Heart left ventricle (tissue), 16 donors: ENCODE measurements around the gene ZRANB1. TPM values are rescaled to one million over a fixed set of nuclear protein-coding genes. Genes with fewer than 3 reads are reported as not detected.

Experiments used
- ATAC-seq, 4 donors: fragments of 200-7000 bp; cut with Tn5 transposase; one replicate each; pipeline ENCODE4 v1.9.1; 2020 to 2022; ENCODE audit warnings: moderate library complexity in 4 of 4, mild to moderate bottlenecking in 3 of 4, moderate number of reproducible peaks in 1 of 4
- DNase-seq, 5 donors: peaks; one replicate each; pipeline ENCODE4 v3.0.0-alpha.2; 2020
- H3K27ac ChIP-seq, 12 donors: fragments of 200-600 bp; sonication (generic) in 4 of 12; one replicate each; pipeline versions ENCODE4 v1.5.0 to v1.8.0; 2016 to 2022; ENCODE audit warnings: mild to moderate bottlenecking in 2 of 12
- H3K27me3 ChIP-seq, 9 donors: fragments of 200-600 bp; sonication (generic) in 2 of 9; one replicate each; pipeline versions ENCODE4 v1.5.1 to v1.8.0; 2016 to 2022; ENCODE audit warnings: mild to moderate bottlenecking in 3 of 9
- H3K36me3 ChIP-seq, 9 donors: fragments of 200-600 bp; sonication (generic) in 2 of 9; one replicate each; pipeline versions ENCODE4 v1.5.0 to v1.8.0; 2018 to 2022; ENCODE audit warnings: mild to moderate bottlenecking in 2 of 9
- H3K4me1 ChIP-seq, 12 donors: fragments of 200-600 bp; sonication (generic) in 4 of 12; one replicate each; pipeline versions ENCODE4 v1.5.0 to v1.8.0; 2016 to 2022; ENCODE audit warnings: mild to moderate bottlenecking in 3 of 12
- H3K4me3 ChIP-seq, 12 donors: fragments of 200-600 bp; sonication (generic) in 4 of 12; one replicate each; pipeline versions ENCODE4 v1.5.0 to v1.8.0; 2017 to 2022; ENCODE audit warnings: mild to moderate bottlenecking in 9 of 12, moderate library complexity in 4 of 12
- H3K9me3 ChIP-seq, 12 donors: fragments of 200-600 bp; sonication (generic) in 4 of 12; one replicate each; pipeline versions ENCODE4 v1.5.0 to v1.8.0; 2016 to 2022; ENCODE audit warnings: mild to moderate bottlenecking in 1 of 12
- POLR2A ChIP-seq, 2 donors: fragments of 450-650 bp; IDR thresholded peaks; one replicate each; pipeline ENCODE4 v1.6.1; 2017; ENCODE audit warnings: antibody characterized with exemption in 2 of 2, mild to moderate bottlenecking in 2 of 2, moderate library complexity in 2 of 2
- WGBS, 4 donors: extraction: QIAGEN DNeasy Blood & Tissue Kit in 2 of 4; methylation state at CpG; one replicate each; pipeline versions ENCODE4 v1.1.5 to v1.1.7; 2013 to 2018; 5-methylcytosine and 5-hydroxymethylcytosine counted together
- intact Hi-C, 10 donors: fragments of 100-400 bp; cut with DNase I; formaldehyde crosslinking; loops; one replicate each; pipeline versions ENCODE4 v1.11.1 to v1.14.2; 2022
- polyA plus RNA-seq, 2 donors: library from polyadenylated mRNA; stranded (reverse); fragments of 200-250 nt; gene quantifications; one replicate each; pipeline ENCODE4 v1.2.3, GENCODE V29; 2013
- total RNA-seq, 9 donors: library from RNA; depleted of rRNA in 2 of 9; stranded (reverse); fragments of >200 nt in 2 of 9; fragmentation: NEBNext Ultra II Directional in 3 of 9; extraction: Animal tissue kit (Norgen Biotek cat#: 25700) in 3 of 9; gene quantifications; one replicate each; pipeline versions ENCODE4 v1.1.0 to v1.2.4, GENCODE V29; 2016 to 2023
- TF ChIP-seq, protein P1 (sequence below), 12 donors: fragments of 200-600 bp; sonication (generic) in 4 of 12; IDR thresholded peaks; one replicate each; pipeline versions ENCODE4 v1.5.0 to v1.8.0; 2018 to 2022; ENCODE audit warnings: antibody characterized with exemption in 12 of 12, mild to moderate bottlenecking in 5 of 12
- donor health status: ischemic (EF 13 %, LVEDD 7.1; RV severe dilation, severe dysfunction).
- donor health status: healthy with polysubstance abuse.
- donor health status: DM: no; HTN: yes; CAD: no.
- donor health status: DM: no; HTN: no; CAD: no.
- donor health status: ischemic (EF 25% LVEDD 6.9; RV normal size, moderate dysfunction).
- donor health status: ischemic (EF 25% LVEDD 5.7; RV mildly dilated, moderate dysfunction).
- donor health status: healthy.
- donor health status: DM: yes; HTN: yes; CAD: no.
- donor health status: ischemic (EF 35%, LVEDD 5.7; RV mildly dilated, moderate dysfunction).
- donor health status: nonischemic (EF 11% LVEDD 7.7; RV severe dilation, severe dysfunction).
- donor health status: DM: yes; HTN: yes; CAD: no.
- donor health status: PGD.
- donor health status: ischemic (EF 29% LVEDD 5.4; RV normal size, mild dysfunction).
- donor health status: nonischemic (EF 23%, LVEDD 6.1; RV moderate dilation, normal function).

The ZRANB1 gene
- total and polyA plus RNA-seq, 11 donors, result 11.4 to 31.3 (median 25.6) TPM

DNA sequence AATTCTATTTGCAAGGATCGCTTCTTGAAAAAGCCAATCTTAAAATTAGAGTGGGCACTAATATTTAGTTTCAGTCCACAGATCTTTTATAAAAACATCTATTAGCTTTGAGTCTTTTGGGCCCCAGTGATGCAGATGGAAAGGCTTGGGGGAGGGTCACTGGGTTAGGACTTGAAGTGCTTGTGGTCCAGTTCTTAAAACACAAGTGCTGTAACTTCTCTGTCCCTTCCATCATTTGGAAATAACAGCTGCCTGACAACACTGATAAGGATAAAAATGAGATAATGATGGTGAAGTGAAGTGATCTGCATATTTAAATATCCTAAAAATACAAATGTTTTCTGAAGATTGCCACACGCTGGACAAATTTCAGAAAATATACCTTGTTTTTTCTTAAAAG is 37.1 kb upstream of the ZRANB1 start:
- no peaks in the 10 kb centered on the region for H3K27me3 ChIP-seq
- DNase-seq, result no peak
- 75 to 97% (median 91%) methylated on average over 2 of the region's 2 CpGs for WGBS, 4 donors
- ATAC-seq, result no peak
- no peaks in the 10 kb centered on the region for H3K9me3 ChIP-seq
- TF ChIP-seq, protein P1, sequence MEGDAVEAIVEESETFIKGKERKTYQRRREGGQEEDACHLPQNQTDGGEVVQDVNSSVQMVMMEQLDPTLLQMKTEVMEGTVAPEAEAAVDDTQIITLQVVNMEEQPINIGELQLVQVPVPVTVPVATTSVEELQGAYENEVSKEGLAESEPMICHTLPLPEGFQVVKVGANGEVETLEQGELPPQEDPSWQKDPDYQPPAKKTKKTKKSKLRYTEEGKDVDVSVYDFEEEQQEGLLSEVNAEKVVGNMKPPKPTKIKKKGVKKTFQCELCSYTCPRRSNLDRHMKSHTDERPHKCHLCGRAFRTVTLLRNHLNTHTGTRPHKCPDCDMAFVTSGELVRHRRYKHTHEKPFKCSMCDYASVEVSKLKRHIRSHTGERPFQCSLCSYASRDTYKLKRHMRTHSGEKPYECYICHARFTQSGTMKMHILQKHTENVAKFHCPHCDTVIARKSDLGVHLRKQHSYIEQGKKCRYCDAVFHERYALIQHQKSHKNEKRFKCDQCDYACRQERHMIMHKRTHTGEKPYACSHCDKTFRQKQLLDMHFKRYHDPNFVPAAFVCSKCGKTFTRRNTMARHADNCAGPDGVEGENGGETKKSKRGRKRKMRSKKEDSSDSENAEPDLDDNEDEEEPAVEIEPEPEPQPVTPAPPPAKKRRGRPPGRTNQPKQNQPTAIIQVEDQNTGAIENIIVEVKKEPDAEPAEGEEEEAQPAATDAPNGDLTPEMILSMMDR (IDR thresholded peaks at IDR 0.05), result no peak
- TF ChIP-seq POLR2A (IDR thresholded peaks at IDR 0.05), result no peak
- no peak overlapping the region for H3K4me3 ChIP-seq
- H3K4me1 ChIP-seq, result no peaks in the 10 kb centered on the region
- no peak overlapping the region for H3K27ac ChIP-seq
- intact Hi-C loops, result loop anchor here in 1 of 10 donors (5.0 kb wide), 1 partner anchor 37 kb away; no protein-coding TSS in a partner anchor
- H3K36me3 ChIP-seq, result no peaks in the 10 kb centered on the region

DNA sequence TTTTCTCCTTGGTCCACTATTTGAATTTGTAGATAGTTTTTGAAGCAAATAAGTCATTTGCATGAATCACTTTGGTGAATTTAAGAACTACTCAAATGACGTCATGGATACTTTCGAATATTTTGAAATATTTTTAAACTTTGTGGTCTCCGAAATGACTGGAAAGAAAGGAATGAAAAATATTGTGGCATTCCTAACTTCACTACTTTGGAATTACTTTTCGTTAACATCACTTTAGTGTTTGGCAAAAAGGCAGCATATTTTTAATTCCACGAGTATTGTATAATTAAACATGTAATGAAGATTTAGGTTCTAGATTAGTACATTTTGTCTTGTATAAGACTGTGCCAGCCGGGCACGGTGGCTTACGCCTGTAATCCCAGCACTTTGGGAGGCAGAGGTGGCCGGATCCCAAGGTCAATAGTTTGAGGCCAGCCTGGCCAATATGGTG is 35.3 kb upstream of the ZRANB1 start:
- Histone ChIP-seq H3K27me3 (no peaks in the 10 kb centered on the region), H3K36me3 (no peaks in the 10 kb centered on the region), H3K4me1 (peaks cover 0 to 10% (median 4%) of the 10 kb centered on the region in 12 donors), H3K4me3 (no peak overlapping the region), H3K27ac (no peak overlapping the region), H3K9me3 (no peaks in the 10 kb centered on the region)
- TF ChIP-seq POLR2A (IDR thresholded peaks at IDR 0.05), result no peak
- TF ChIP-seq, protein P1 (IDR thresholded peaks at IDR 0.05), result no peak
- 82 to 90% (median 84%) methylated on average over 9 of the region's 9 CpGs for WGBS, 4 donors
- ATAC-seq, result no peak
- DNase-seq, result no peak
- intact Hi-C loops, result no loop called here

DNA sequence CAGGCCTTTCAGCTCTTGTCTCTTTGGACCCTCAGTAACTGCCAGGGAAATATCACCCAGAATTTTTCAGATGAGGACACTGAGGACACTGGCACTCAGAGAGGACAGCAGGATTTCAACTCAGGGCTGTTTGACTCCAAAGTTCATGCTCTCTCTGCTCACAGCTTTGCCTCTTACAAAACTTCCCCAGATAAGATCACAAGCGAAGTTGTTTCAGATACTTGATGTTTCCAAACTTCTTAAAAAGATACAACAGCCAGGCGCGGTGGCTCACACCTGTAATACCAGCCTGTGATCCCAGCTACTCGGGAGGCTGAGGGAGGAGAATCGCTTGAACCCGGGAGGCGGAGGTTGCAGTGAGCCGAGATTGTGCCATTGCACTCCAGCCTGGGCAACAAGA is 32.4 kb upstream of the ZRANB1 start:
- ATAC-seq, result no peak
- Histone ChIP-seq H3K27me3 (no peaks in the 10 kb centered on the region), H3K4me1 (peaks cover 0 to 20% (median 8%) of the 10 kb centered on the region in 12 donors), H3K36me3 (no peaks in the 10 kb centered on the region), H3K4me3 (no peak overlapping the region), H3K27ac (no peak overlapping the region), H3K9me3 (no peaks in the 10 kb centered on the region)
- 88 to 92% (median 90%) methylated on average over 8 of the region's 8 CpGs for WGBS, 4 donors
- TF ChIP-seq, protein P1 (IDR thresholded peaks at IDR 0.05), result no peak
- no peak for TF ChIP-seq POLR2A (IDR thresholded peaks at IDR 0.05)
- DNase-seq, result no peak
- intact Hi-C loops, result no loop called here

DNA sequence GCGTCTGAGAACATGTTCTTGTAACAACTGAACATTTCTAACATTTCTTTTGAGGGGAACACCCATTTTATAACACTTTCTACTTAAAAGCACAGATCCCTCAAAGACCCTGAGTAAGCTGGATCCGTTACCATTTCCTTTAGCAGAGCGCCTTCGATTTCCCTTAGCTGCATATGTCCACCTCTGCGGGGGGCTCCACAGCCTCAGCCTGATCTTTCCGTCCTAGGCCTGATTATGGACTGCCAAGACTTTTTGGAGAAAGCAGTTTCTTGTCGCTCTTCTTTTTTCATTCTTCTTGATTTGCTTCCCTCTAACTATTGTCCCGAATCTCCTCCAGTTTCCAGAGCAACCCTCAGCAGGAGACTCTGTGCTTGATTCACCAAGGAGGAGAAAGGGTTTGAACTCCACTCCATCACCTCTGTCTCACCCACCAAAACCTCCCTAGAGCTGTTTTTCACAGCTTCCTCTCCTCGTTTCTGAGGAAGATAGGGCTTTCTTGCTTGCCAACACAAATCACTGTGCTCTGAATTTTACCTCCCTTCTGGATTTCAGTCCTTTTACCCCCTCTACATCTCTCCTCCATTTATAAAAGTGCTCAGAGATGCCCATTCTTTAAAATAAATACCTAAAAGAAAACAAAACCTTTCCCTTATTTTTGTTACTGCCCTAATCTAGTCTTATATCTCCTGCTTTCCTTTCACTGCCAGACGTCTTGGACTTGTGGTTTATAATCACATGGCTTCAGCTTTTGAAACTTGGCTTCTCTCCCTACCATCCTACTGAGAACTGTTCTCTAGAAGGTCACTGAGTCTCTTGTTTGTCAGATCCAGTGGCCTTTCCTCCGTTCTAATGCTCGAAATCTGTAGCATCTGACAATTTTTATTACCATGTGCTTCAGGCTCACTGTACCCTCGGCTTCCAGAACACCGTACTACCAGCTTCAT is 30.5 kb upstream of the ZRANB1 start:
- H3K27ac ChIP-seq, result peak overlapping the region in 8 of 12 donors; percentile 11 to 66 (median 46)
- ATAC-seq (peak in 2 of 4 donors; percentile 19 to 38), DNase-seq (no peak)
- no peaks in the 10 kb centered on the region for H3K36me3 ChIP-seq
- H3K4me1 ChIP-seq, result peaks cover 0 to 27% (median 15%) of the 10 kb centered on the region in 12 donors
- H3K27me3 ChIP-seq, result no peaks in the 10 kb centered on the region
- WGBS, 4 donors, result 45 to 51% (median 48%) methylated on average over 14 of the region's 14 CpGs
- H3K4me3 ChIP-seq, result no peak overlapping the region
- no peaks in the 10 kb centered on the region for H3K9me3 ChIP-seq
- intact Hi-C loops, result loop anchor here in 4 of 10 donors (10.0 kb wide), 5 partner anchors 117 to 803 kb away; partner anchors contain the start of genes EDRF1 (in 1 of the 4) and EEF1AKMT2 (in 1 of the 4)
- TF ChIP-seq POLR2A (IDR thresholded peaks at IDR 0.05), result no peak
- TF ChIP-seq, protein P1 (IDR thresholded peaks at IDR 0.05), result peak in 2 of 12 donors; percentile 16
